Stimulated activated CD8-positive, alpha-beta memory T cell treated with anti-CD3 and anti-CD28 coated beads, Interleukin-12 subunit alpha, Interleukin-12 subunit beta, amount 100 ng/mL, for 24 hours (primary cell): ENCODE results near the gene PTEN.

Source experiments
- DNase-seq: peaks from one replicate; pipeline ENCODE4 v3.0.0-alpha.2; 2020; ENCODE audit errors: extremely low read depth

The PTEN gene

GRCh38 chr10:87920538-87920937 is 57.1 kb downstream of the PTEN start:
- no peak for DNase-seq

GRCh38 chr10:87921931-87922688 is 58.7 kb downstream of the PTEN start:
- DNase-seq = no peak

- DNase-seq = no peak
These were observed 59.8 kb downstream of the PTEN start for GRCh38 chr10:87923233-87923632.

- DNase-seq = no peak
These were observed 62.1 kb downstream of the PTEN start for GRCh38 chr10:87925570-87925969.

GRCh38 chr10:87927091-87927490 is 63.7 kb downstream of the PTEN start:
- no peak for DNase-seq

- DNase-seq = no peak
These were observed 65.6 kb downstream of the PTEN start for GRCh38 chr10:87928996-87929395.

- DNase-seq = no peak
These were observed 66.7 kb downstream of the PTEN start for GRCh38 chr10:87930141-87930540.

GRCh38 chr10:87930934-87931835 is 67.8 kb downstream of the PTEN start:
- DNase-seq = no peak

- DNase-seq = no peak
These were observed 68.4 kb downstream of the PTEN start for GRCh38 chr10:87931836-87932230.

GRCh38 chr10:87935290-87936141 is 72.1 kb downstream of the PTEN start:
- DNase-seq = no peak

GRCh38 chr10:87940210-87940609 is 76.8 kb downstream of the PTEN start:
- DNase-seq = no peak

- DNase-seq = no peak
These were observed 79.6 kb downstream of the PTEN start for GRCh38 chr10:87942884-87943527.

- no peak for DNase-seq
These were observed 82.6 kb downstream of the PTEN start for GRCh38 chr10:87945984-87946383.

GRCh38 chr10:87952612-87953011 is 89.2 kb downstream of the PTEN start:
- no peak for DNase-seq

GRCh38 chr10:87956055-87956454 is 92.6 kb downstream of the PTEN start:
- no peak for DNase-seq

- no peak for DNase-seq
These were observed 94.3 kb downstream of the PTEN start for GRCh38 chr10:87957702-87958101.

- DNase-seq = no peak
These were observed 96.8 kb downstream of the PTEN start for GRCh38 chr10:87960230-87960629.

- DNase-seq = no peak
These were observed 97.9 kb downstream of the PTEN start for GRCh38 chr10:87961314-87961713.

GRCh38 chr10:87966459-87966858 is 103.0 kb downstream of the PTEN start:
- DNase-seq = no peak

- no peak for DNase-seq
These were observed 110.2 kb downstream of the PTEN start for GRCh38 chr10:87973635-87974034.

- no peak for DNase-seq
These were observed 110.7 kb downstream of the PTEN start for GRCh38 chr10:87974130-87974529.

GRCh38 chr10:87974769-87975168 is 111.3 kb downstream of the PTEN start:
- no peak for DNase-seq
